ENCODE measurements around the gene RPS21.

DNA sequence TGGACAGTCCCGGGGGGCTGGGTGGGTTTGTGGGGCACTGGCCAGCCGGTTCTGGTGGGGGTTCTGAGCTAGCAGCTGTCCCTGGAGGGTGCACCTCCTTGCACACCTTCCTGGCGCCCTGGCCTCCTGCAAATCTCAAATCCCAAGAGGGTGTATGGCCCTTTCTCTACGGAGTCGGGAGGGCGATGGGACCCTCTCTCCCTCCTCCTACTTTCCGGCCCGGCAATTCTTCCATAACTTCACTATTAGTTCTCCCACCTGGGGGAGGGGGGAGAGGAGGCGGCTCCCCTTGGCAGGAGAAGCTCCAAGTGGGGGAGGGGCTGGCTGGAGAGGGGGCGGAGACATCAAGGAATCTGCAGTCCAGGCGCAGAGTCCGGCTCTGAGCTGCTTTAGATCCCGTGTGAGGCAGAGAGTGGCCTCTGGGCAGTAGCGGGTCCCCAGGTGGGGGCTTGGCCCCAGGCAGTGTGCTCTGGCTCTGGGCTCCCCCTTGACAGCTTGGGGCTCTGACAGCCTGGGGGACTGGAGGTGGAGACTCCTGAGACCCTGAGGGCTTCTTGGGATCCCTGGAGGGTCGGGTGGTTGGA, 18.4 kb upstream of the RPS21 start:
- TF ChIP-seq POLR2A (IDR thresholded peaks at IDR 0.05), result no peak
- TF ChIP-seq, protein P1, sequence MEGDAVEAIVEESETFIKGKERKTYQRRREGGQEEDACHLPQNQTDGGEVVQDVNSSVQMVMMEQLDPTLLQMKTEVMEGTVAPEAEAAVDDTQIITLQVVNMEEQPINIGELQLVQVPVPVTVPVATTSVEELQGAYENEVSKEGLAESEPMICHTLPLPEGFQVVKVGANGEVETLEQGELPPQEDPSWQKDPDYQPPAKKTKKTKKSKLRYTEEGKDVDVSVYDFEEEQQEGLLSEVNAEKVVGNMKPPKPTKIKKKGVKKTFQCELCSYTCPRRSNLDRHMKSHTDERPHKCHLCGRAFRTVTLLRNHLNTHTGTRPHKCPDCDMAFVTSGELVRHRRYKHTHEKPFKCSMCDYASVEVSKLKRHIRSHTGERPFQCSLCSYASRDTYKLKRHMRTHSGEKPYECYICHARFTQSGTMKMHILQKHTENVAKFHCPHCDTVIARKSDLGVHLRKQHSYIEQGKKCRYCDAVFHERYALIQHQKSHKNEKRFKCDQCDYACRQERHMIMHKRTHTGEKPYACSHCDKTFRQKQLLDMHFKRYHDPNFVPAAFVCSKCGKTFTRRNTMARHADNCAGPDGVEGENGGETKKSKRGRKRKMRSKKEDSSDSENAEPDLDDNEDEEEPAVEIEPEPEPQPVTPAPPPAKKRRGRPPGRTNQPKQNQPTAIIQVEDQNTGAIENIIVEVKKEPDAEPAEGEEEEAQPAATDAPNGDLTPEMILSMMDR (IDR thresholded peaks at IDR 0.05 in 4 of 5, conservative IDR thresholded peaks at IDR 0.05 in 1 of 5), result no peak

Data from gastrocnemius medialis (tissue), 4 donors.